Measurements from ENCODE around the gene POU2F1.

The POU2F1 gene

GRCh38 chr1:167325151-167325550, 104.5 kb downstream of the POU2F1 start:
- no peak for DNase-seq

- no peak for DNase-seq
Measured at GRCh38 chr1:167328306-167328815, 107.7 kb downstream of the POU2F1 start.

- DNase-seq, result no peak
Measured at GRCh38 chr1:167328816-167329483, 108.3 kb downstream of the POU2F1 start.

- no peak for DNase-seq
Measured at GRCh38 chr1:167330601-167331293, 110.1 kb downstream of the POU2F1 start.

DNA sequence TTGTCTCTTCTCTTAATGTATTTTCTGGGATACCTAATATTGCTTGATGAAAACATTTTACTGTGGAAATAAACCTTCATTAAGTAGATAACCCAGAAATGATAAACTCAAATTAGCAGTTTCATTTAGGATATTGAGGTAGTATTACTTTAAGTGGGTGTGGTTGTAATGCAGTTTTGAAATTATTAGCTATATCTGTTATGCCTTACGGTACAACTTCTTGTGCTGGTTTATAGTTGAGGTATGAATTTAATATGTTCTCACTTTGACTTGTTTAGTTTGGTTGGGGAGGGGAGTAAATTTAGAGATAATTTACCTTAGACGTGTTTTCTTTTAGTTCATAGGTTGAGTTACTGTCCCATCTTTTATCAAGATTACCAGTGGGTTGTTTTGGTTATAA, 111.0 kb downstream of the POU2F1 start:
- no peak for DNase-seq

DNA sequence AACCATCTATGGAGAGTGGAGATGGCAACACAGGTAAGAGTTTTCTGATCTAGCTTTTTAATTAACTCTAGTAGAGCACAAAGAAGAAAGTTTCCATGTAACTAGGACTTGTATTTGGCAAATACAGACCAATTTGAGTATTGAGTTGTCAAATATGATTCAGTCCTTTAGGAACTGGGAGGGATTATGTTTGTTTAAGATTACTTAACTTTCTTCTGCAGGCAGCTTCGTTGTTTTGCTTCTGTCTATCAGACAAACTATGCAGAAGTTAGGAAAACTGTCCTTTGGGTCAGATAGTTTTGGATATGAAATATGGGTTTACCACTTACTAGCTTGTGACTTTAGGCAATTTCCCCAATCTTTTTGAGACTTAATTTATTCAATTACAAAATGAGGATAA, 111.8 kb downstream of the POU2F1 start:
- DNase-seq, result no peak

- DNase-seq, result no peak
Measured at GRCh38 chr1:167333124-167333523, 112.4 kb downstream of the POU2F1 start.

DNA sequence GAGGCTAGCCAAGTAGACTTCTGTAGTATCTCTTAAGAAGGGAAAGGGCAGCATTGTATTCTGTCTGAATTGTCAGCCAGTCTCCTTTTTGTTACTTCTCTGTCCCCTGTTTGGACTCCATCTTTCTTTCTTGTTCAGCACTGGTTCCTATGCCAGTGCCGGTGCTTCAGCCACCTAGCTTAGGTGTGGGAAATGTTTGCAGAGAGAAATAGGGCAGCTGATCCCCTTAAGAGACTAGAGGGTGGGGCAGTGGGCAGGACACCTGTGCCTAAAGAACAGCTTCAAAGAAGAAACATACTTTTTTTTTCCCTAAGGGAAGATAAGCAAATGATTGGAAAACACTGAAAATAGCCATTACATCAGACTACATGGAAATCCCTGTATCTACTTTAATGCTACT, 113.0 kb downstream of the POU2F1 start:
- no peak for DNase-seq

DNA sequence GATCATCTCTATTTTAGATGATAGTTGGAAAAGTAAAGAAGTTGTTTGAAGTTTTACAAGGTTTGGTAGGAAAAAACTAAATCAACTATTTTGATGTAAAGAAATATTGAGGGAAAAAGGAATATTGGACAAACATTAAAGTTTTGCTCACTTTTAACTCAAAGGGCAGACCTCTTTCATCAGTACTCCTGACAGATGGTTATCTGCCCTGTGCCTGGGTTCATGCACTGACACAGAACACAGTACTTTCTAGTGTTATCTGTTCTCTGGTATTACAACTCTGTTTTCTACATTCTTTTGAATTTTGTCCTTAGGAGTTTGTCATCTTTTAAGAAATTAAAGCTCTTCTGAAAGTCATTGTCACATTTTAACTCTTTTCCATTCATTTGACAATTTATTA, 118.7 kb downstream of the POU2F1 start:
- no peak for DNase-seq

DNA sequence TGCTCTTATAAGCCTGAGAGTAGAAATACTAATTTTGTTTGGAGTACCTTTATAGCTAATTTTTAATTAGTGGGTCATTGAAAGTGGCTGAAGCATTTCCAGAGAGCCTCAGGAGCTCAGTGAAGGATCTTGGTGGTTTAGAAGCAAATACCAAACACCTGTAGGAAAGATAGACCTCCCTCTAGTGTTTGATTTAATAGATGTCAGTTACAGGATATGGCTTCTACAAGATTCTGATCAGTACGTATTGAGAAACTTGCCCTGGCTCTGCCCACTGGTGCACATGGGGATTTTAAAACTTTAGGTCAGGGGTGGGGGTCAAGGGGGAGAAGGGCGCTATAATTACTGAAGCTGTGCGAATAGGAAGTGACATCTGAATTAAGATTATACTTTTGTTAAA, 122.2 kb downstream of the POU2F1 start:
- DNase-seq, result no peak

DNA sequence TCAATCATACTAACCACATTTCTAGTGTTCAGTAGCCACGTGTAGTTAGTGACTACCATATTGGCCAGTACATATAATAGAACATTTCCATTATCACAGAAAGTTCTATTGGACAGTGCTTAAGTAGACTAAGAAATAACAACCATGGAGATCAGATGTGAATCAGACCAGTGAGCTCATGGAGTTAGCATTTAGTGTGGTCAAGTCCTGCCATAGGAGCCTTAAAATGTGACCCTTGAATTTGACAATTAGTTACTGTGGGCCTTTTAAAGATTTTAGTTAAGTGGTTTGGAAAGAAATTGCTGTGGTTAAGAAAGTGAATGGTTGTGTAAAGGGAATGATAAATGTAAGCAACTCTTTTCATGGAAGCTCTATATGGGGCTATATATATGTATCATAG, 123.4 kb downstream of the POU2F1 start:
- no peak for DNase-seq

DNA sequence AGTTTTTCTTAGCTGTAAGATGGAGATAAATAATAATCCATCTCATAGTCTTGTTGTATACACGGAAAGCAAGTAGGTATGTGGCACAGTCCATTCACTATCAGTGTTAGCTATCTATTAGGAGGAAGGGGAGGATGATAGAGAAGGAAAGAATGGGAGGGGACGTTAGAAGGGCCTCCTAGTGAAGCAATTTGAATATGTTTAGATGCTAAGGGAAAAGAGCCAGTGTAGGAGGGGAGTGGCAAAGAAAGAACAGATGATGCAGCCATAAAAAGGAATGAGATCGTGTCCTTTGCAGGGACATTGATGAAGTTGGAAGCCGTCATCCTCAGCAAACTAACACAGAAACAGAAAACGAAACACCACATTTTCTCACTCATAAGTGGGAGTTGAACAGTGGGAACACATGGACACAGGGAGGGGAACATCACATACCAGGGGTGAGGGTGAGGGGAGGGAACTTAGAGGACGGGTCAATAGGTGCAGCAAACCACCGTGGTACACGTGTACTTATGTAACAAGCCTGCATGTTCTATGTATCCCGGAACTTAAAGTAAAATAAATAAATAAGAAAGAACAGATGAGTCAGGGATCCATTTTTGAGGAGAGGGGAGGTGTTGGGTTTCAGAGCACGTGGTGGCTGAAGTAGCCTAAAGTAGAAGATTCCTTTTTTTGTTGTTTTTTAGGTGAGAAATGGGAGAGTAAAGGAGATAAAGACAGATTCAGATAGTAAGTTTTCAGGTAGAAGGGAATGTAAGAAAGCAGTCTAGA, 124.1 kb downstream of the POU2F1 start:
- no peak for DNase-seq

DNA sequence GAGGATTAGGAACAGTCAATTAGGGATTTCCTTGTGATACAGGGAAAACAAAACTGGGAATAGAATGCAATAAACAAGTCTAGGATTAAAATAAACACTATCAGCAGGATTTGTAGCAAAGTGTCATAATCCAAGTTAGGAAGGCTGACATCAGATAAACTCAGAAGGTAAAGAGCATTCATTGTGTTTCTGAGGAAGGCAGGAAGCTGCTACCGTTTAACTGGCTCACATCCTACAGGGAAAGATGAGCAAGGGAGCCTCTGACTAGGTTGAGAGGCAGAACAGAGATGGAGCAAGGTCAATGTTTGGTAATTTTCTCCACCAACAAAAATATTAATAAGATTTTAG, 124.7 kb downstream of the POU2F1 start:
- no peak for DNase-seq

- DNase-seq, result no peak
Measured at GRCh38 chr1:167357305-167357704, 136.6 kb downstream of the POU2F1 start.

DNA sequence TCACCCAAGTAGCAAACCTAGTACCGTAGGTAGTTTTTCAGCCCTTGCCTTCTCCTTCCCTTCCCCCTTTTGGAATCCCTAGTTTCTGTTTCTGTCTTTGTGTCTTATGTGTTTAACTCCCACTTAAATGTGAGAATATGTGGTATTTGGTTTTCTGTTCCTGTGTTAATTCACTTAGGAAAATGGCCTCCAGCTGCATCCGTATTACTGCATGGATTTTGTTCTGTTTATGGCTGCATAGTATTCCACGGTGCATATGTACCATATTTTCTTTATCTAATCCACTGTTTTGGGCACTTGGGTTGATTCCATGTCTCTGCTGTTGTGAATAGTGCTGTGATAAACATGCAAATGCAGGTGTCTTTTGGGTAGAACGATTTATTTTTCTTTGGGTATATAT, 138.6 kb downstream of the POU2F1 start:
- no peak for DNase-seq

- DNase-seq, result no peak
Measured at GRCh38 chr1:167360120-167360519, 139.4 kb downstream of the POU2F1 start.

DNA sequence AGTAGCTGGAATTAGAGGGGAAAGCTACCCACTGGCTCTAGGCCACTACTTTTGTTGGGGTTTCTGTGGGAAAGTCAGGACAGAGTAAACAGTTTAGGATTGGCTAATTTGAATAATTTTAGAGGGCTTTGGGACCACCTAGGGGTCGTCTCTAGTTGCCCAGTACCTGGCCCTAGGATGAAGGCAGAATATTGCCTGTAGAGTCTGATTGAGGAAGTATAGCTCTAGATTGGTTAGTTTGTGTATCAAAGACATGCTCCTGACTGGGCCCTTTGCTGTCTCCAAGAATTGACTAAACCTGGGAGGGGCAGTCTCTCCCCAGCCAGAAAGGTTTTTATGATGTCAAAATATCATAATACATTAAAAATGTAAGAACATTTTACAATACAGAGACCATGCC, 142.0 kb downstream of the POU2F1 start:
- no peak for DNase-seq

GRCh38 chr1:167364826-167365225, 144.1 kb downstream of the POU2F1 start:
- DNase-seq, result no peak

DNA sequence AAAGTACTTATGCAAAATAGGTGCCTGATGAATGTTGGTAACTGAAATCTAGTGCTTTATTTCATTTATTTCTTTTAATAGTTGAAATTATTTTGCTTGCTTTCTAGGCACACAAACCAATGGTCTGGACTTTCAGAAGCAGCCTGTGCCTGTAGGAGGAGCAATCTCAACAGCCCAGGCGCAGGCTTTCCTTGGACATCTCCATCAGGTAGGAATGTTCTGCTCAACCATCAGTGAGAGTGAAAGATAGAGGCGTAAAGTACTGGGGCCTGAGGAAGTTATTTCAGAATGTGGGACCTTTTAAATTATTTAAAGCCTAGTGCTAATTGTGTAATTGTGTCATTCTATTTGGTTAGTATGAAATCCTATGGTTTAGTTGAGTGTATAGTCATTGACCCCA, 144.7 kb downstream of the POU2F1 start:
- no peak for DNase-seq

GRCh38 chr1:167367705-167368104, 147.0 kb downstream of the POU2F1 start:
- no peak for DNase-seq

- DNase-seq, result no peak
Measured at GRCh38 chr1:167369175-167369574, 148.5 kb downstream of the POU2F1 start.

DNA sequence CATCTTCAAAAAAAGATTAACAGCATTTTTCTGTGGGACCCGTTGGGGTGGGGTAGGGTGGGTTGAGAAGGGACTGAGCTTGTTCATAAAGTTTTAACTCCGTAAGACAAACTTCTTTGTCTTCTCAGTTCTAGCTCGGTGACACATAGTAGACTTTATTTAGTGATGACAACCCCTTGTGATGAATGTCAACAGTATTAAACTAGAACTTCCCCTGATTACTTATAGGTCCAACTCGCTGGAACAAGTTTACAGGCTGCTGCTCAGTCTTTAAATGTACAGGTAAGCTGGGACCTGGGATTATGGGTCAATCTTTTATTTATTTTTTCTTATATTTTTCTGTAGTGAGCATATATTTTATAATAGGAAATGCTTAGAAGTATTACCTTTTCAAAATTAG, 149.2 kb downstream of the POU2F1 start:
- no peak for DNase-seq

GRCh38 chr1:167371030-167371429, 150.3 kb downstream of the POU2F1 start:
- DNase-seq, result peak; percentile 54

DNA sequence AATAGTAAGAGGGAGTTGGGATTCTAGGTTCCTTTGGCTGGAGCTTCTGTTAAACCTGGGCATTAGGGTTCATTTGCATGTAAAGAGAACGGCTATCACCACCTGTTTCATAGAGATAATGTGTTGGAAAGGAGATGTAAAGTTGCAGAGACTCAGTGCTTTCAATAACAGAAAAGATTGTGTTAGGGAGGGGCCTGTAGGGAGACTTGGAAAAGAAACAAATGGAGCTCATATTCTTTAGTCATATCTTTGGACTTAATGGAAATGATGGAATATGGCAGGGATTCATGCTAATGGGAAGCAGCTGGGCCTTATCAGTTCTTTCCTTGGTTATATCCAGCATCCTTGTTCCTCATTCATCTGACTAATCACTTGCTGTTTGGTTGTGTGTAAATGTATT, 152.7 kb downstream of the POU2F1 start:
- DNase-seq, result no peak

All from NCI-H1436 (cell line).